ENCODE results near the gene ADAP1.

The ADAP1 gene

GRCh38 chr7:940599-941408, 13.7 kb downstream of the ADAP1 start:
- no peaks in the 10 kb centered on the region for H3F3A ChIP-seq (ENCODE audit: low read depth)
- H3K9me3 ChIP-seq (ENCODE audit: insufficient read depth, low read depth, low read length): no peaks in the 10 kb centered on the region; the same call in 1 of the 2 replicates
- H3K9me2 ChIP-seq (replicated peaks; ENCODE audit: low read depth, low read length): no peaks in the 10 kb centered on the region
- no peak overlapping the region for H3K9ac ChIP-seq (ENCODE audit: low read depth, low read length, poor library complexity, severe bottlenecking)
- H3K4me2 ChIP-seq (ENCODE audit: low read depth, low read length, poor library complexity, severe bottlenecking): no peak overlapping the region
- TF ChIP-seq CTCF (conservative IDR thresholded peaks at IDR 0.05; ENCODE audit: low read length): no peak
- H3K27me3 ChIP-seq (ENCODE audit: insufficient read depth, low read length, poor library complexity, severe bottlenecking): no peaks in the 10 kb centered on the region
- H4K20me1 ChIP-seq (ENCODE audit: insufficient read depth, low read length, poor library complexity, severe bottlenecking): no peaks in the 10 kb centered on the region
- H2AFZ ChIP-seq (ENCODE audit: low read length): no peak overlapping the region
- H3K4me3 ChIP-seq (ENCODE audit: low read length, poor library complexity, severe bottlenecking): no peak overlapping the region
- no peaks in the 10 kb centered on the region for H3K4me1 ChIP-seq (ENCODE audit: insufficient read depth, low read length, poor library complexity, severe bottlenecking)
- H3K79me2 ChIP-seq (ENCODE audit: insufficient read depth, low read length): no peaks in the 10 kb centered on the region
- H3K36me3 ChIP-seq (ENCODE audit: insufficient read depth, low read length): no peaks in the 10 kb centered on the region

DNA sequence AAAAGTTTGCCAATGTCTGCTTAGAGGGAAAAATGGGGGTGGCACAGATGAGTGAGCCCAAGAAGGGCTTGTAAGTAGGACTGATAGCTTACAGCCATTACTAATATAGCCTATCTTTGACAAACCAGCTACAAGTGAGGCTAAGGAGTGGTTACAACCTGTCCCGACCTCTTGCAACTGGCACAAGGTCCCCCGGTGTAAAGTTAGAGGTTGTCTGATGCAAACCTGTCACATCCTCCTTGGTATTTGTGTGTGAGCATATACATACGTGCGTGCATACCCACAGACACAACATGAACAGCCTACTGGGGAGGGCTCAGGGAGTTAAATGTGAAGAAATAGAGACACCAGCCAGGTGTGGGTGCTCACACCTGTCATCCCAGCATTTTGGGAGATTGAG, 14.6 kb downstream of the ADAP1 start:
- no peak overlapping the region for H3K4me2 ChIP-seq (ENCODE audit: low read depth, low read length, poor library complexity, severe bottlenecking)
- H3K27me3 ChIP-seq (ENCODE audit: insufficient read depth, low read length, poor library complexity, severe bottlenecking): no peaks in the 10 kb centered on the region
- H4K20me1 ChIP-seq (ENCODE audit: insufficient read depth, low read length, poor library complexity, severe bottlenecking): no peaks in the 10 kb centered on the region
- H3K9ac ChIP-seq (ENCODE audit: low read depth, low read length, poor library complexity, severe bottlenecking): no peak overlapping the region
- no peaks in the 10 kb centered on the region for H3K79me2 ChIP-seq (ENCODE audit: insufficient read depth, low read length)
- H3K9me3 ChIP-seq (ENCODE audit: insufficient read depth, low read depth, low read length): no peaks in the 10 kb centered on the region; the same call in 1 of the 2 replicates
- H3K4me1 ChIP-seq (ENCODE audit: insufficient read depth, low read length, poor library complexity, severe bottlenecking): no peaks in the 10 kb centered on the region
- no peaks in the 10 kb centered on the region for H3F3A ChIP-seq (ENCODE audit: low read depth)
- no peaks in the 10 kb centered on the region for H3K9me2 ChIP-seq (replicated peaks; ENCODE audit: low read depth, low read length)
- H2AFZ ChIP-seq (ENCODE audit: low read length): no peak overlapping the region
- H3K4me3 ChIP-seq (ENCODE audit: low read length, poor library complexity, severe bottlenecking): no peak overlapping the region
- TF ChIP-seq EZH2phosphoT487 (IDR thresholded peaks at IDR 0.05; ENCODE audit: borderline replicate concordance) (no peak), CTCF (conservative IDR thresholded peaks at IDR 0.05; ENCODE audit: low read length) (no peak)
- no peaks in the 10 kb centered on the region for H3K36me3 ChIP-seq (ENCODE audit: insufficient read depth, low read length)

- Histone ChIP-seq H4K20me1 (ENCODE audit: insufficient read depth, low read length, poor library complexity, severe bottlenecking) (no peaks in the 10 kb centered on the region), H3K36me3 (ENCODE audit: insufficient read depth, low read length) (no peaks in the 10 kb centered on the region)
Observed at GRCh38 chr7:938546-939185, 15.8 kb downstream of the ADAP1 start.

More at GRCh38 chr7:938546-939185, 15.8 kb downstream of the ADAP1 start:
- no peak for TF ChIP-seq EZH2phosphoT487 (IDR thresholded peaks at IDR 0.05; ENCODE audit: borderline replicate concordance)
- no peak for TF ChIP-seq CTCF (conservative IDR thresholded peaks at IDR 0.05; ENCODE audit: low read length)
- H3K4me2 ChIP-seq (ENCODE audit: low read depth, low read length, poor library complexity, severe bottlenecking): no peak overlapping the region
- H3K27me3 ChIP-seq (ENCODE audit: insufficient read depth, low read length, poor library complexity, severe bottlenecking): no peaks in the 10 kb centered on the region
- H3K9me3 ChIP-seq (ENCODE audit: insufficient read depth, low read depth, low read length): no peaks in the 10 kb centered on the region; the same call in 1 of the 2 replicates
- H3K9me2 ChIP-seq (replicated peaks; ENCODE audit: low read depth, low read length): no peaks in the 10 kb centered on the region
- no peak overlapping the region for H3K4me3 ChIP-seq (ENCODE audit: low read length, poor library complexity, severe bottlenecking)
- H3F3A ChIP-seq (ENCODE audit: low read depth): no peaks in the 10 kb centered on the region
- H2AFZ ChIP-seq (ENCODE audit: low read length): no peak overlapping the region
- no peak overlapping the region for H3K9ac ChIP-seq (ENCODE audit: low read depth, low read length, poor library complexity, severe bottlenecking)
- H3K79me2 ChIP-seq (ENCODE audit: insufficient read depth, low read length): no peaks in the 10 kb centered on the region
- H3K4me1 ChIP-seq (ENCODE audit: insufficient read depth, low read length, poor library complexity, severe bottlenecking): no peaks in the 10 kb centered on the region

All from Loucy (cell line).